NB4 (cell line): ENCODE data around the gene HIGD1A.

ENCODE experiments used
- POLR2A ChIP-seq: IDR thresholded peaks from 2 replicates; pipeline ENCODE4 v1.6.1; 2011; ENCODE audit warnings: mild to moderate bottlenecking; ENCODE audit not compliant: insufficient read length; ENCODE audit errors: extremely low read depth
- TF ChIP-seq, protein P1 (sequence below): IDR thresholded peaks from one replicate; pipeline ENCODE4 v1.5.1; 2012; ENCODE audit warnings: low read depth, low read length

DNA sequence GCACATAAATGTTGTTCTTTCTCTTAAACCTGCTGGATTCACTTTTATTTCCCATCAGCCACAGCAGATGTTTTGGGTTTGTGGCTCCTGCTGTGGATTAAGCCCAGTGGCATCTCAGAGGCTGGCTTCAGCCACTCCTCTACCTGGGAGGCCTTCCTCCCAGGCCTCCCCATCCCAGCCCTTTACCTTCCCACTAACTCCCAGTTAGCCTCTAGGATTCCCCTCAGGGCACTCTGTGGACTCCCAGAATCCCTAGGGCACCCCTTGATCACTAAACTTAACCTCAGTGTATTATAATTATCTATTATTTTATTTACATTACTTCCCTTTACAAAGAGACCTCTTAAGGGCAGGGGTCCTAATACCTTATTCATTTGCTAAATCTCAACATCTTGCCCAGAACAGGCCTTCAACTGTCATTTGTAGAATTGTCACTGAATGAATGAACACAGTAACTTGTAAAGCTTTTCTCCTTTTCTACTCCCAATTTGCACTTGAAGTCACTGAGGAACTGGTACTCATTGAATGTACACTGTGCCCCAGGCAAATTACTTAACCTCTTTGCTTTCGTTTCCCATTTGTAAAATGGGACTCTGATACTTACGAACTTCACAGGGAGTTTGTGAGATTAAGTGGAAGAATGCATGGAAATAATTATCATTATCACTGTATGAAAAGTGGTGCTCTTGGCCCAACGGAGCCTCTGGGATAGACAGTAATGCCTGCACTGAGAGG, 39.6 kb downstream of the HIGD1A start:
- TF ChIP-seq POLR2A, result no peak
- TF ChIP-seq, protein P1, sequence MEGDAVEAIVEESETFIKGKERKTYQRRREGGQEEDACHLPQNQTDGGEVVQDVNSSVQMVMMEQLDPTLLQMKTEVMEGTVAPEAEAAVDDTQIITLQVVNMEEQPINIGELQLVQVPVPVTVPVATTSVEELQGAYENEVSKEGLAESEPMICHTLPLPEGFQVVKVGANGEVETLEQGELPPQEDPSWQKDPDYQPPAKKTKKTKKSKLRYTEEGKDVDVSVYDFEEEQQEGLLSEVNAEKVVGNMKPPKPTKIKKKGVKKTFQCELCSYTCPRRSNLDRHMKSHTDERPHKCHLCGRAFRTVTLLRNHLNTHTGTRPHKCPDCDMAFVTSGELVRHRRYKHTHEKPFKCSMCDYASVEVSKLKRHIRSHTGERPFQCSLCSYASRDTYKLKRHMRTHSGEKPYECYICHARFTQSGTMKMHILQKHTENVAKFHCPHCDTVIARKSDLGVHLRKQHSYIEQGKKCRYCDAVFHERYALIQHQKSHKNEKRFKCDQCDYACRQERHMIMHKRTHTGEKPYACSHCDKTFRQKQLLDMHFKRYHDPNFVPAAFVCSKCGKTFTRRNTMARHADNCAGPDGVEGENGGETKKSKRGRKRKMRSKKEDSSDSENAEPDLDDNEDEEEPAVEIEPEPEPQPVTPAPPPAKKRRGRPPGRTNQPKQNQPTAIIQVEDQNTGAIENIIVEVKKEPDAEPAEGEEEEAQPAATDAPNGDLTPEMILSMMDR, result no peak
